Suprapubic skin (tissue), 4 donors: ENCODE results near the gene SLC17A2. TPM values are rescaled to one million over a fixed set of nuclear protein-coding genes. Genes with fewer than 3 reads are reported as not detected.

Experiments used
- DNase-seq, 2 donors: peaks; one replicate each; pipeline ENCODE4 v3.0.0-alpha.2; 2019; ENCODE audit warnings: low spot score in 2 of 2
- H3K27ac ChIP-seq: fragments of 200-600 bp; sonication (generic); one replicate; pipeline ENCODE4 v1.5.1; 2019
- H3K27me3 ChIP-seq: fragments of 200-600 bp; sonication (generic); one replicate; pipeline ENCODE4 v1.5.1; 2019
- H3K36me3 ChIP-seq: fragments of 200-600 bp; sonication (generic); one replicate; pipeline ENCODE4 v1.5.1; 2019
- H3K4me1 ChIP-seq: fragments of 200-600 bp; sonication (generic); one replicate; pipeline ENCODE4 v1.5.1; 2019
- H3K4me3 ChIP-seq: fragments of 200-600 bp; sonication (generic); one replicate; pipeline ENCODE4 v1.5.1; 2019; ENCODE audit warnings: mild to moderate bottlenecking
- H3K9me3 ChIP-seq: fragments of 200-600 bp; sonication (generic); one replicate; pipeline ENCODE4 v1.5.1; 2019
- CTCF ChIP-seq, 2 donors: fragments of 200-600 bp in 1 of 2; fragments of 450-650 bp in 1 of 2; sonication (generic) in 1 of 2; IDR thresholded peaks; one replicate each; pipeline ENCODE4 v1.5.1; 2016 to 2019; ENCODE audit warnings: antibody characterized with exemption in 2 of 2, mild to moderate bottlenecking in 1 of 2, moderate library complexity in 1 of 2
- EP300 ChIP-seq: sonication (generic); formaldehyde crosslinking; IDR thresholded peaks from one replicate; pipeline ENCODE4 v1.6.1; 2017; ENCODE audit warnings: antibody characterized with exemption
- POLR2A ChIP-seq, 2 donors: fragments of 450-650 bp; IDR thresholded peaks; one replicate each; pipeline ENCODE4 v1.6.1; 2017; ENCODE audit warnings: antibody characterized with exemption in 2 of 2, mild to moderate bottlenecking in 2 of 2, moderate library complexity in 2 of 2
- POLR2AphosphoS5 ChIP-seq, 3 donors: sonication (generic); formaldehyde crosslinking; IDR thresholded peaks; one replicate each; pipeline ENCODE4 v1.6.1; 2017; ENCODE audit warnings: antibody characterized with exemption in 3 of 3
- WGBS: methylation state at CpG from one replicate; pipeline ENCODE4 v1.1.5; 2018; 5-methylcytosine and 5-hydroxymethylcytosine counted together
- total RNA-seq, 4 donors: library from RNA; depleted of rRNA; stranded (reverse); fragments of >200 nt; gene quantifications; one replicate each; pipeline ENCODE4 v1.1.0, GENCODE V29; 2016

The SLC17A2 gene
- total RNA-seq, 4 donors from 2014 or later = not detected

GRCh38 chr6:25944688-25945574, 14.4 kb upstream of the SLC17A2 start:
- TF ChIP-seq POLR2A (IDR thresholded peaks at IDR 0.05) (no peak), POLR2AphosphoS5 (IDR thresholded peaks at IDR 0.05) (no peak), CTCF (IDR thresholded peaks at IDR 0.05) (no peak), EP300 (no peak)
- no peaks in the 10 kb centered on the region for H3K27me3 ChIP-seq
- no peak overlapping the region for H3K27ac ChIP-seq
- WGBS = 75% methylated on average over 8 of the region's 8 CpGs
- H3K4me3 ChIP-seq = no peak overlapping the region
- no peak for DNase-seq
- no peaks in the 10 kb centered on the region for H3K9me3 ChIP-seq
- H3K4me1 ChIP-seq = no peaks in the 10 kb centered on the region
- H3K36me3 ChIP-seq = no peaks in the 10 kb centered on the region

- H3K27me3 ChIP-seq = no peaks in the 10 kb centered on the region
- H3K36me3 ChIP-seq = no peaks in the 10 kb centered on the region
- no peaks in the 10 kb centered on the region for H3K4me1 ChIP-seq
- no peak for TF ChIP-seq POLR2A (IDR thresholded peaks at IDR 0.05)
- TF ChIP-seq POLR2AphosphoS5 (IDR thresholded peaks at IDR 0.05) = no peak
- TF ChIP-seq CTCF (IDR thresholded peaks at IDR 0.05) = no peak
- TF ChIP-seq EP300 = no peak
- DNase-seq = no peak
- WGBS = 96% methylated on average over 1 of the region's 1 CpG
- H3K27ac ChIP-seq = no peak overlapping the region
- H3K9me3 ChIP-seq = no peaks in the 10 kb centered on the region
- H3K4me3 ChIP-seq = no peak overlapping the region
Observed at GRCh38 chr6:25943887-25944286, 13.4 kb upstream of the SLC17A2 start.

- TF ChIP-seq EP300 = no peak
- peak in 1 of 2 donors; percentile 26 for TF ChIP-seq CTCF (IDR thresholded peaks at IDR 0.05)
- Histone ChIP-seq H3K27me3 (no peaks in the 10 kb centered on the region), H3K9me3 (no peaks in the 10 kb centered on the region), H3K4me1 (no peaks in the 10 kb centered on the region), H3K36me3 (no peaks in the 10 kb centered on the region), H3K27ac (no peak overlapping the region), H3K4me3 (no peak overlapping the region)
- DNase-seq = no peak
- WGBS = 30% methylated on average over 3 of the region's 3 CpGs
Observed at GRCh38 chr6:25942561-25943147, 12.2 kb upstream of the SLC17A2 start.

GRCh38 chr6:25939593-25939992, 9.1 kb upstream of the SLC17A2 start:
- DNase-seq = no peak
- TF ChIP-seq POLR2AphosphoS5 (IDR thresholded peaks at IDR 0.05) (no peak), EP300 (no peak), POLR2A (IDR thresholded peaks at IDR 0.05) (no peak), CTCF (IDR thresholded peaks at IDR 0.05) (no peak)
- Histone ChIP-seq H3K4me1 (no peaks in the 10 kb centered on the region), H3K4me3 (no peak overlapping the region), H3K27ac (no peak overlapping the region), H3K27me3 (no peaks in the 10 kb centered on the region), H3K36me3 (no peaks in the 10 kb centered on the region), H3K9me3 (no peaks in the 10 kb centered on the region)
- WGBS = 66% methylated on average over 2 of the region's 2 CpGs

GRCh38 chr6:25935953-25936352, 5.5 kb upstream of the SLC17A2 start:
- Histone ChIP-seq H3K4me3 (no peak overlapping the region), H3K4me1 (no peaks in the 10 kb centered on the region), H3K27me3 (no peaks in the 10 kb centered on the region), H3K27ac (no peak overlapping the region), H3K9me3 (no peaks in the 10 kb centered on the region), H3K36me3 (no peaks in the 10 kb centered on the region)
- WGBS = 90% methylated on average over 5 of the region's 5 CpGs
- TF ChIP-seq EP300 (no peak), CTCF (IDR thresholded peaks at IDR 0.05) (no peak), POLR2AphosphoS5 (IDR thresholded peaks at IDR 0.05) (no peak), POLR2A (IDR thresholded peaks at IDR 0.05) (no peak)
- DNase-seq = no peak
